CD4-positive, alpha-beta T cell (primary cell): Measurements from ENCODE around the gene NCAN. TPM values are rescaled to one million over a fixed set of nuclear protein-coding genes. Genes with fewer than 3 reads are reported as not detected.

Source experiments
- ATAC-seq: fragments of 200-7000 bp; cut with Tn5 transposase; one replicate; pipeline ENCODE4 v1.10.0; 2022; ENCODE audit warnings: mild to moderate bottlenecking; ENCODE audit not compliant: poor library complexity
- CTCF ChIA-PET: fragments of 350-600 bp; sonication (Branson Sonifier 250); formaldehyde crosslinking; loops from one replicate; lab custom pipeline; 2021; ENCODE audit warnings: antibody characterized with exemption, inconsistent platforms; lab: Charles Lee
- POLR2A ChIA-PET: fragments of 350-600 bp; sonication (Branson Sonifier 250); formaldehyde crosslinking; loops from one replicate; lab custom pipeline; 2021; ENCODE audit warnings: antibody characterized with exemption, inconsistent platforms; lab: Charles Lee
- DNase-seq, 14 experiments: peaks; one replicate each; pipeline ENCODE4 v3.0.0-alpha.2; 2013 to 2020; ENCODE audit warnings: mixed read lengths in 2 of 14
- H3K27ac ChIP-seq, 2 donors: one replicate each; pipeline versions ENCODE4 v1.5.1 to v1.7.0; 2013; ENCODE audit warnings: low read length in 2 of 2, low read depth in 1 of 2, mild to moderate bottlenecking in 1 of 2
- H3K27me3 ChIP-seq, 2 experiments: 1 replicate in 1 of 2; 2 replicates in 1 of 2; pipeline versions ENCODE4 v1.6.1 to v1.7.0; 2013; ENCODE audit warnings: low read length in 2 of 2, control low read depth in 1 of 2, mild to moderate bottlenecking in 1 of 2, moderate library complexity in 1 of 2; ENCODE audit not compliant: insufficient read depth in 2 of 2, control insufficient read depth in 1 of 2
- H3K36me3 ChIP-seq: one replicate; pipeline ENCODE4 v1.6.1; 2013; ENCODE audit warnings: low read length, control low read depth; ENCODE audit not compliant: insufficient read depth
- H3K4me1 ChIP-seq: one replicate; pipeline ENCODE4 v1.6.1; 2013; ENCODE audit warnings: low read length, control low read depth; ENCODE audit not compliant: insufficient read depth
- H3K4me3 ChIP-seq: one replicate; pipeline ENCODE4 v1.5.1; 2013; ENCODE audit warnings: mild to moderate bottlenecking, low read length, moderate library complexity
- H3K9me3 ChIP-seq, 2 experiments: 1 replicate in 1 of 2; 2 replicates in 1 of 2; pipeline versions ENCODE4 v1.6.1 to v1.7.0; 2013; ENCODE audit warnings: low read length in 2 of 2, mild to moderate bottlenecking in 2 of 2, control low read depth in 1 of 2, moderate library complexity in 1 of 2; ENCODE audit not compliant: control insufficient read depth in 1 of 2, insufficient read depth in 1 of 2
- H3K27ac Mint-ChIP-seq: one replicate; pipeline ENCODE4 v1.8.0; 2020; ENCODE audit warnings: mixed read lengths
- H3K27me3 Mint-ChIP-seq: one replicate; pipeline ENCODE4 v1.8.0; 2021; ENCODE audit warnings: mixed read lengths
- H3K36me3 Mint-ChIP-seq: one replicate; pipeline ENCODE4 v1.8.0; 2021; ENCODE audit warnings: low read depth, mixed read lengths
- H3K4me1 Mint-ChIP-seq: one replicate; pipeline ENCODE4 v1.8.0; 2021; ENCODE audit warnings: low read depth, mixed read lengths
- H3K4me3 Mint-ChIP-seq: one replicate; pipeline ENCODE4 v1.8.0; 2020; ENCODE audit warnings: mild to moderate bottlenecking, mixed read lengths
- H3K9me3 Mint-ChIP-seq: one replicate; pipeline ENCODE4 v1.8.0; 2020; ENCODE audit warnings: mixed read lengths
- CTCF ChIP-seq: fragments of 200-600 bp; IDR thresholded peaks from one replicate; pipeline ENCODE4 v1.8.0; 2022; ENCODE audit warnings: antibody characterized with exemption, mild to moderate bottlenecking
- intact Hi-C, 2 experiments: fragments of 100-400 bp; cut with DNase I in 1 of 2; cut with micrococcal nuclease in 1 of 2; formaldehyde crosslinking; loops; one replicate each; pipeline versions ENCODE4 v1.15.1 to v1.9.0; 2023 to 2025; cut with DNase I, micrococcal nuclease
- total RNA-seq, 174 experiments: library from RNA in 2 of 174; stranded (reverse) in 2 of 174; gene quantifications; one replicate each; pipeline ENCODE4 v1.2.3 and lab custom pipeline; 2021 to 2026

NCAN gene
- total RNA-seq, 2 experiments from 2014 or later, result not detected

DNA sequence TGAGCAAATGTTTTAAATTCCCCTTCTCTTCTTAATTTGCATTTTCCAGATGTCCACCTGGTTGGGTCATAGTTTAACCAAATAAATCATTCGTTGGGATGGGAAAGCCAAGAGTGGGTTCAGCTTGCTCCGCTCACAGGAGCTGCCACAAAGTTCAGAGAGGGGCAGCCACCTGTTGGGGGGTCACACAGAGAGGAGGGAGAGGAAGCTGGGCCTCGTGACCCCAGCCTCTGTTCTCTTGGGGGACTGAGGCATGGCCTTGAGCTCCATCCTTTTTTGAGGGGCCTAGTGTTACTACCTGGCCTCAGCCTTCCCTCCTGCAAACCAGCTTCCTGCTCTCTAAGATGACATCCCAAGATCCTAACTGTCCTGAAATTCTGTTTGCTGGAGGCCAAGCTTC lies 44.1 kb upstream of the NCAN start:
- ChIA-PET CTCF (no interaction called here), POLR2A (interaction anchor here (0.9 kb wide), 1 partner anchor 24 kb away, joined by 3 read pairs; the partner anchor contains the start of gene BORCS8)
- intact Hi-C loops, result no loop called here
- no peaks in the 10 kb centered on the region for H3K9me3 ChIP-seq
- no peak overlapping the region for H3K27ac ChIP-seq
- no peaks in the 10 kb centered on the region for H3K27me3 ChIP-seq
- Mint-ChIP-seq H3K9me3 (no peaks in the 10 kb centered on the region), H3K27me3 (no peaks in the 10 kb centered on the region), H3K27ac (no peak overlapping the region), H3K4me1 (peaks cover 21% of the 10 kb centered on the region), H3K4me3 (no peak overlapping the region), H3K36me3 (peaks cover 6% of the 10 kb centered on the region)
- H3K4me3 ChIP-seq, result no peak overlapping the region
- H3K36me3 ChIP-seq, result peaks cover 2% of the 10 kb centered on the region
- ATAC-seq (no peak), DNase-seq (no peak)
- peaks cover 14% of the 10 kb centered on the region for H3K4me1 ChIP-seq
- TF ChIP-seq CTCF, result no peak

DNA sequence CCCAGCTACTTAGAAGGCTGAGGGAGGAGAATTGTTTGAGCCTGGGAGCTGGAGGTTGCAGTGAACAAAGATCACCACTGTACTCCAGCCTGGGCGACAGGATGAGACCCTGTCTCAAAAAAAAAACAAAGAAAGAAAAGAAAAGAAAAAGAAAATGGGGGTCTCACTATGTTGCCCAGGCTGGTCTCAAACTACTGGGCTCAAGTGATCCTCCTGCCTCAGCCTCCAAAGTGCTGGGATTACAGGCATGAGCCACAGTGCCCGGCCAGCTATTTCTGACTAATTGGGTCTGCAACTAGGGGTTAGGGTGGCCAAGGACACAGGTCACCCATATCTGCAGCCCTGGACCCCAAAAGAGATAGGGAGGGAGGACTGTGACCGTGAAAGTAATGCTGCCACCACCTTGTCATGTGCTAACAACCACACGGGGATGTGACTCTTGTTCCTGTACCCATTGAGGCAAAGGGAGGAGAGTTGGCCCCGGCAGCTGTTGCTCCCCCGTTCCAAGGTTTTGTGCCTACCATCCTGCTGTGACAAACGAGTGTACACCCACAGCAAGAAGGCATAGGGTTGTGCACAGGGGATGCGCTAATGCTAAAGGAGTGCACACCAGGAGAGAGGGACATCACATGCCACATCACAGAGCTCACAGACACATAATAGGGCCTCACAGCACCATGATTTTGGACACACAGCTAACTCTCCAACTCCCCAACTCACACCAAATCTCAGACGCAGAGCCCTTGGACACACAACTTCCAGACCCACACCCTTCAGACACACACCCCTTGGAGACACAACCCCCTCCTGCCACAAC lies 42.3 kb upstream of the NCAN start:
- no peak for ATAC-seq
- no peaks in the 10 kb centered on the region for H3K27me3 ChIP-seq
- no peaks in the 10 kb centered on the region for H3K9me3 Mint-ChIP-seq
- intact Hi-C loops, result no loop called here
- CTCF ChIA-PET, result interaction anchor here (1.4 kb wide), 1 partner anchor 23 kb away, joined by 4 read pairs; no protein-coding TSS in a partner anchor
- H3K27ac Mint-ChIP-seq, result no peak overlapping the region
- POLR2A ChIA-PET, result interaction anchor here (1.1 kb wide), 1 partner anchor 29 kb away, joined by 3 read pairs; no protein-coding TSS in a partner anchor
- peaks cover 2% of the 10 kb centered on the region for H3K36me3 ChIP-seq
- H3K4me1 ChIP-seq, result peaks cover 14% of the 10 kb centered on the region
- H3K4me3 Mint-ChIP-seq, result no peak overlapping the region
- peaks cover 21% of the 10 kb centered on the region for H3K4me1 Mint-ChIP-seq
- peak overlapping the region; percentile 22 for H3K4me3 ChIP-seq
- no peaks in the 10 kb centered on the region for H3K9me3 ChIP-seq
- no peak overlapping the region for H3K27ac ChIP-seq
- H3K36me3 Mint-ChIP-seq, result peaks cover 6% of the 10 kb centered on the region
- H3K27me3 Mint-ChIP-seq, result no peaks in the 10 kb centered on the region
- DNase-seq, result no peak
- TF ChIP-seq CTCF, result no peak

DNA sequence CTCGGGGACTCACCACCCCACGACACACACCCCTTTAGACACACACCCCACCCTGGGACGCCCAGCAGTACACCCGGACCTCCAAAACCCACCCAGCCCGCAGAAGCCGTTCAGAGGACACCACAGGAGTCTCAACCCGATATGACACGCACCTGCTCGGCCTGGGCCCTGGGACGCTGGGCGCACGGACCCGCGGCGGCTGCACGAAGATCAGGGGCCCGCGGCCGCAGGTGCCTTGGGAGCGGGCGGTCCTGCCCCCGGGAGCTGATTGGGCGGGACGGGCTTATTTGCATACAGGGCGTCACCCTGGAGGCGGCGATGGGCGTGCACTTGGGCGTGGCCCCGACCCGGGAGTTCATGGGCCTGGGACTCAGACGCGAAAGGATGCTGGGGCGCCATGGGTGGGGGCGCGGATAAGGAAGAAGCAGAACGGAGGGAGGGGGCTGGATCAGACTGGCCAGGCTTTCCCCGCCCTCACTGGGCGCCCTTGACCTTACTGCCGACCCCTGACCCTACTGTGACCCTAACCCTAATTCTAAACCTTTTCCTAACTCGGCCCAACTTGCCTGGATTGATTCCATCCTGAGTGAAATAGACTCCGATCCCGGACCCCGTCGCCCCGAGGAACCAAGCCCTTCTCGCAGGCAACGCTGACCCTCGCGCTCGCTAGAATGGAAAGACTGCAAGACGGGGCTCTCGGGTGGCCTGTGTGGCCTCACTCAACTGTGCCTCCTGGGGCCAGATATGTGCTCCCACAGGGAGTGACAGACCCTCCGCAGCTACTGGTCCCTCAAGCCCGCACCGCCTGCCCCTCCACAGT lies 41.5 kb upstream of the NCAN start, which contains the start of gene MEF2B:
MEF2B (minus strand) TSS at position 211 of the 820 bp plus-strand sequence. CDS start 19,528 bp downstream, outside the sequence.
- H3K27ac ChIP-seq, result no peak within 1 kb of the TSS
- peak within 1 kb of the TSS; percentile 22 for H3K4me3 ChIP-seq
- Mint-ChIP-seq H3K27ac (no peak within 1 kb of the TSS), H3K27me3 (no peaks in the 10 kb centered on the region), H3K36me3 (peaks cover 6% of the 10 kb centered on the region), H3K9me3 (no peaks in the 10 kb centered on the region), H3K4me3 (no peak within 1 kb of the TSS), H3K4me1 (peaks cover 21% of the 10 kb centered on the region)
- H3K4me1 ChIP-seq, result peaks cover 14% of the 10 kb centered on the region
- no peak for TF ChIP-seq CTCF
- POLR2A ChIA-PET, result interaction anchor here (0.9 to 1.1 kb wide), 2 partner anchors 14 to 29 kb away, joined by 3 read pairs; no protein-coding TSS in a partner anchor
- no peaks in the 10 kb centered on the region for H3K9me3 ChIP-seq
- no peaks in the 10 kb centered on the region for H3K27me3 ChIP-seq
- peak; percentile 99 for ATAC-seq
- intact Hi-C loops, result no loop called here
- CTCF ChIA-PET, result interaction anchor here (1.4 kb wide), 1 partner anchor 24 kb away, joined by 4 read pairs; no protein-coding TSS in a partner anchor
- peaks cover 2% of the 10 kb centered on the region for H3K36me3 ChIP-seq
- peak; percentile 52 to 86 (median 74) for DNase-seq
